BE2C (cell line): ENCODE data around the gene IL9.

Source experiments
- DNase-seq: peaks from one replicate; pipeline ENCODE4 v3.0.0-alpha.2; 2020
- H3K27me3 ChIP-seq: fragments of 250-450 bp; sonication (Bioruptor Pico); 2 replicates; pipeline ENCODE4 v1.5.1; 2020; ENCODE audit warnings: mild to moderate bottlenecking
- H3K36me3 ChIP-seq: fragments of 250-450 bp; sonication (Bioruptor Pico); 2 replicates; pipeline ENCODE4 v1.5.1; 2020; ENCODE audit warnings: mild to moderate bottlenecking
- H3K4me1 ChIP-seq: fragments of 250-450 bp; sonication (Bioruptor Pico); 2 replicates; pipeline ENCODE4 v1.5.1; 2020
- H3K4me3 ChIP-seq: 2 replicates; pipeline ENCODE4 v1.5.1; 2011; ENCODE audit warnings: low read depth, low read length
- H3K9me3 ChIP-seq: fragments of 250-450 bp; sonication (Bioruptor Pico); 2 replicates; pipeline ENCODE4 v1.5.1; 2020
- TF ChIP-seq, protein P1 (sequence below): IDR thresholded peaks from 2 replicates; pipeline ENCODE4 v1.5.1; 2012; ENCODE audit warnings: mild to moderate bottlenecking, low read depth, low read length

IL9 gene

DNA sequence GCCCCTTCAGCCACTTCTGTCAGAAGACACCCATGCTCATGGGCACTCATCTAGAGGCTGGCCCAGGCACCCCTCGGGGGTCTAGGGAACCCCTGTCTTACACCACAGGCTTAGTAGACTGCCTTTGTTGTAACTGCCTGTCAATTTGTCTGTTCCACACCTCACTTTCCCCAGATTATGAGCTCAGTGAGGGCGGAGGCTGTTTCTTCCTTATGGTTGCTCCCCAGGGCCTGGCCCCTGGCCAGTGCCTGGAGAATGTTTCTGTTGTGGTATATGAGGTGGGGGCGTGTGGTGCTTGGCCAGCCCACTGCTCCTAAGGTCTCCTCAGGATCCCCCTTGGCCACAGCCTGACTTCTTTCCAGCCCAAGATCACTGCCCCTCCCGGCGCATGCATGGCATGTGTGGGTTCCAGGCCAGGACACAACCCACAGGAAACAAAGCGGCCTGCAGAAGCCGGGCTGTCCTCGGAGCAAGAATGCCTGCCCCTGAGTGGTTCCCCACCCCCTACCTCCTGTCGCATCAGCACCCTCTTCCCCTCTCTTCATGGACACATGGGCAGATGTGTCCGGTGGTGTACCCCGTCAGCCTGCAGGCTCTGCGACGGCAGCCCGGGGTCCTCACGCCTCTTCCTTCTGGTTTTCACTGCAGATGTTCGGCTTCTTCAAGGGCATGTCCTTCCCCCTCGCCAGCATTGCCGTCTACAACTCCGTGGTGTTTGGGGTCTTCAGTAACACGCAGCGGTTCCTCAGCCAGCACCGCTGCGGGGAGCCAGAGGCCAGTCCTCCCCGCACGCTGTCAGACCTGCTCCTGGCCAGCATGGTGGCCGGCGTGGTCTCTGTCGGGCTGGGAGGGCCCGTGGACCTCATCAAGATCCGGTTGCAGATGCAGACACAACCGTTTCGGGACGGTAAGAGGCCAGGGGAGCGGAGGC, 43.5 kb downstream of the IL9 start:
- Histone ChIP-seq H3K4me3 (no peak overlapping the region), H3K27me3 (no peaks in the 10 kb centered on the region), H3K36me3 (no peaks in the 10 kb centered on the region), H3K4me1 (no peaks in the 10 kb centered on the region), H3K9me3 (no peaks in the 10 kb centered on the region)
- no peak for DNase-seq
- TF ChIP-seq, protein P1, sequence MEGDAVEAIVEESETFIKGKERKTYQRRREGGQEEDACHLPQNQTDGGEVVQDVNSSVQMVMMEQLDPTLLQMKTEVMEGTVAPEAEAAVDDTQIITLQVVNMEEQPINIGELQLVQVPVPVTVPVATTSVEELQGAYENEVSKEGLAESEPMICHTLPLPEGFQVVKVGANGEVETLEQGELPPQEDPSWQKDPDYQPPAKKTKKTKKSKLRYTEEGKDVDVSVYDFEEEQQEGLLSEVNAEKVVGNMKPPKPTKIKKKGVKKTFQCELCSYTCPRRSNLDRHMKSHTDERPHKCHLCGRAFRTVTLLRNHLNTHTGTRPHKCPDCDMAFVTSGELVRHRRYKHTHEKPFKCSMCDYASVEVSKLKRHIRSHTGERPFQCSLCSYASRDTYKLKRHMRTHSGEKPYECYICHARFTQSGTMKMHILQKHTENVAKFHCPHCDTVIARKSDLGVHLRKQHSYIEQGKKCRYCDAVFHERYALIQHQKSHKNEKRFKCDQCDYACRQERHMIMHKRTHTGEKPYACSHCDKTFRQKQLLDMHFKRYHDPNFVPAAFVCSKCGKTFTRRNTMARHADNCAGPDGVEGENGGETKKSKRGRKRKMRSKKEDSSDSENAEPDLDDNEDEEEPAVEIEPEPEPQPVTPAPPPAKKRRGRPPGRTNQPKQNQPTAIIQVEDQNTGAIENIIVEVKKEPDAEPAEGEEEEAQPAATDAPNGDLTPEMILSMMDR, result no peak

DNA sequence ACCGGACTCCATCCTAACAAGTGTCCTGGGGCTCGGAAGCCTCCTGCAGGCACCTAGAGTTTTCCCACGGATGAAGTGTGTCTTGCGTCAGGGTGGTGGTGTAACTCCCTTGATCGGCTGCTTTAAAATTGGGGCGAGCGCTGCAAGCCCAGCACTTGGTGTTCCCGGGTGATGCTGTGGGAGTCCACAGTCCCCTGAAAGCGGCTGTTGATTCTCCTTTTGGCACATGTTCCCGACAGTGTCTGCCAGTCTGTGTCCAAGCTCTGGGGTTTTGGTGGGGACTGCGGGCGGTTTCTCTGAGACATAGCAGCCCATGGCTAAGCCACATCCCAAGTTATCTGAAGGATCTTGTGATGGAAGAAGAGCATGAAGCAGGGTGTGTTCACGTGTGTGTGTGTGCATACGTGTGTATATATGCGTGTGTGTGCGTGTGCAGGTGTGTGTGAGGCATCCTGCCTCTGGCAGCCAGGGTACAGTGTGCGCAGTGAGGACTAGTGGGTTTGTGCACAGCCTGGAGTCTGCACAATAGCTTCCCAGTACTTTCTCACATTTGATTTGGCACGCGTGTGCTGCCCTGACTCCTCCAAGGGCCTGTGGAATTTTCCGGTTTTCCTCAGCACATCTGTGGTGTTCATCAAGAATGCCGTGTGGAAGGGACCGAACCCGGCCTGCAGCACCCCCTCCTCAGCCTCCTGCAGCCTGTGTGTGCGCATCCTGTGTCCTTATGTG, 44.3 kb downstream of the IL9 start:
- Histone ChIP-seq H3K4me3 (no peak overlapping the region), H3K36me3 (no peaks in the 10 kb centered on the region), H3K4me1 (no peaks in the 10 kb centered on the region), H3K27me3 (no peaks in the 10 kb centered on the region), H3K9me3 (no peaks in the 10 kb centered on the region)
- DNase-seq, result no peak
- TF ChIP-seq, protein P1, result no peak

DNA sequence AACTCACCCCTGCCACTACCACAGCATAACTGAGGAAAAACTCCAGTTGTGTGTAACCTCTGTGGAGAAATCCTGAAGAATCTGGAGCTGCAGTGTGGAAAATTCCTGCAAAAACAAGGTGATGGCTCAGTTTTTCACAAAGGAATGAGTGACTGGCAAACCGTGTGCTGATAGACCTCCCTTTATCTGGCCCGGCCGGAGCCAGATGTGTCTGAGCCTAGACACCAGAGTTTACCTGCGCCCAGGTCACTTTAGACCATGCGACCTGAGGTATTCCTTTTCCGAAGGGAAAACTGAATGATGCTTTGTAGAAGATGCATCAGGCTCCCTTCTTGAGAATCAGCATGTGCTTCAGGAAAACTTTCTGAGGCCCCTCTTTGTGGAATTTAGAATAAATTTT, 45.0 kb downstream of the IL9 start:
- DNase-seq, result no peak
- H3K4me3 ChIP-seq, result no peak overlapping the region
- no peaks in the 10 kb centered on the region for H3K4me1 ChIP-seq
- H3K27me3 ChIP-seq, result no peaks in the 10 kb centered on the region
- no peaks in the 10 kb centered on the region for H3K9me3 ChIP-seq
- no peaks in the 10 kb centered on the region for H3K36me3 ChIP-seq
- TF ChIP-seq, protein P1, result no peak

DNA sequence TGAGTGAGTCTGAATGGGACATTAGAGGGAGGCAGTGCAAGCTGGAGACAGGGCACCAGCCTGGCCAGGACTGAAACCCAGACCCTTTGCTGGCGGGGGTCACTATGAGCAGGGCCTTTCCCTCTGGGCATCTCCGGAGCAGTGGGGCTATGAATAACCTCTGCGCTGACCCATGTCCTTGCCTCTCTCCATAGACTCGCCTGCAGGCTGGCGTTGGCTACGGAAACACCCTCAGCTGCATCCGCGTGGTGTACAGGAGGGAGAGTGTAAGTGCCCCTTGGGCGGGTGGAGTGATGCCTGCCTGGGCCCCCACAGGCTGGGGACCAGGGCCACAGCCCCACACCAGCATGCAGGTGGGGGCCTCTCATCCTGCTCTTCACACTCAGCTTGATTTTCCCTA, 45.4 kb downstream of the IL9 start:
- no peaks in the 10 kb centered on the region for H3K9me3 ChIP-seq
- no peak for DNase-seq
- H3K27me3 ChIP-seq, result no peaks in the 10 kb centered on the region
- TF ChIP-seq, protein P1, result no peak
- H3K4me1 ChIP-seq, result no peaks in the 10 kb centered on the region
- no peaks in the 10 kb centered on the region for H3K36me3 ChIP-seq
- H3K4me3 ChIP-seq, result no peak overlapping the region

DNA sequence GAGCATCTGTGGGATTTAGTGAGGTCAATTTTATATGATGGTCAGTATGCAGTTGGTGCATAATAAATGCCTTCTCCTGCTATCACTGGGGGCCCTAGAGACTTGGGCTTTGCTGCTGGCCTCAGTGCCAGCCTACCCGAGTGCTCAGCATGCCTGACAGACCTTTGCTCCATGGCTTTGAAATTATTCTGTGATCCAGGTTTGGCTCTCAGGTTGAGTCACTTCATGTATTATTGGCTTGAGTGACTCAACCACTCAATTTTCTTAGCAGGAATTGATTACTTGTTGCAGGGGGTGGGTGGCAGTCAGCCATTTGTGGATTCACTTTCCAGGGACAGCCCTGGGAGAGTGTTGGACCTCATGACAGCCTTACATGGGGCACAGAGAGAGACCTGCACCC, 47.7 kb downstream of the IL9 start:
- no peak overlapping the region for H3K4me3 ChIP-seq
- no peaks in the 10 kb centered on the region for H3K36me3 ChIP-seq
- H3K27me3 ChIP-seq, result peaks cover 7% of the 10 kb centered on the region; the same call in 1 of the 2 replicates
- H3K4me1 ChIP-seq, result no peaks in the 10 kb centered on the region
- TF ChIP-seq, protein P1, result no peak
- DNase-seq, result no peak
- H3K9me3 ChIP-seq, result no peaks in the 10 kb centered on the region

DNA sequence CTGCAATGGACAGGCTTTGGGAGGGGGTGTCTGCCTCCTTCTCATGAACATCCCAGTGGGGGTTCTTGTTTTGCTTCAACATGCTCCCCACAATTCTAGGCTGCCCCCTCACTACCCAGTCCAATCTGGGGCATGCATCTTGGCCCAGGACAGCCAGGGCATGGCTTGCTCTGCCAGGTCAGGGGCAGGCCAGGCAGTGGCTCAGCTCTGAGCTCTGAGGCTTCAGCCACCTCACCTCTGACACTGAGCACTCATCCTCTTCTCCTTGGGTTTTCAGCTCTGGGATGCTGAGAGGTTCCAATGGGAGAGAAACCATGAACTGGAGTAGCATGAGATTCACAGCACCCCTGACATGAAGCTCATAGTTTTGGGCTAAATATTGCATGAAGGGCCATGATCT, 49.3 kb downstream of the IL9 start:
- Histone ChIP-seq H3K27me3 (peaks cover 10% of the 10 kb centered on the region), H3K4me1 (no peaks in the 10 kb centered on the region), H3K4me3 (no peak overlapping the region), H3K9me3 (no peaks in the 10 kb centered on the region), H3K36me3 (no peaks in the 10 kb centered on the region)
- no peak for DNase-seq
- TF ChIP-seq, protein P1, result no peak
